ENCODE results near the gene DUSP16.
"Not testable (repeated sequence)": the region's sequence is repeated elsewhere in the genome, so short reads cannot be mapped to it uniquely, and the experiment has no call there.

Gene DUSP16

DNA sequence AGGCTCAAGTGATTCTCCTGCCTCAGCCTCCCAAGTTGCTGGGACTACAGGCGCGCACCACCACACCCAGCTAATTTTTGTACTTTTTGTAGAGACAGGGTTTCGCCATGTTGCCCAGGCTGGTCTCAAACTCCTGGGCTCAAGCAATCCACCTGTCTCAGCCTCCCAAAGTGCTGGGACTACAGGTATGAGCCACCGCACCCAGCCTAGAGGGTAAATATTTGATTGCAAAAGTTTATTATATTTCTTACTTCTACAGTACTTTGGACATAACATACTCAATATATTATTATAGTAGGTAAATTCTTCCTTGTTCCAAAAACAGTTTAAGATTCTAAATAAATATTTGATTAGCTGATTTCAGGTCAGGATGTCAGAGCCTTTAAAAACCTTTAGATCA, 40.0 kb downstream of the DUSP16 start:
- in situ Hi-C loops (cut with MboI; ENCODE audit: low sequenced_read_pairs), result not testable (repeated sequence)

DNA sequence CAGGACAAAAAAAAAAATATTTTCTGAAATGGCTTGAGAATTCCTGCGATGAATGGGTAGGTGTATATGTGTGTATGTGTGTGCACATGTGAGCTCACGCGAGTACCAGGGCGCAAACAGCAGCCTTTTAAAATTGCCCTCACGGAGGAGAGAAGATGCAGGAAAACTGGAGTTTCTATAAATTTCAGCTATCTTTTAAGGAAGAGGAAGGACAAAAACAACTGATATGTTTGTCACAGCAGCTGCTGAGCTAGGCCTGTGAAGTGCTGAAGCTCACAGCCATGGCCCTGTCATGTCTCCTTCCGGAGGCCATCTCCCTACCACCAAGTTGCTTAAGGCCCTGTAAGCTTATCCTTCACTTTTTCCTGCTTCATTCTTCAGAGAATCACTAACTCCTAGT, 40.8 kb downstream of the DUSP16 start:
- in situ Hi-C loops (cut with MboI; ENCODE audit: low sequenced_read_pairs), result no loop called here

GRCh38 chr12:12521044-12521485, 41.6 kb downstream of the DUSP16 start:
- in situ Hi-C loops (cut with MboI; ENCODE audit: low sequenced_read_pairs), result no loop called here

GRCh38 chr12:12520273-12520672, 42.4 kb downstream of the DUSP16 start:
- in situ Hi-C loops (cut with MboI; ENCODE audit: low sequenced_read_pairs), result no loop called here

GRCh38 chr12:12519354-12519998, 43.2 kb downstream of the DUSP16 start:
- in situ Hi-C loops (cut with MboI; ENCODE audit: low sequenced_read_pairs), result no loop called here

DNA sequence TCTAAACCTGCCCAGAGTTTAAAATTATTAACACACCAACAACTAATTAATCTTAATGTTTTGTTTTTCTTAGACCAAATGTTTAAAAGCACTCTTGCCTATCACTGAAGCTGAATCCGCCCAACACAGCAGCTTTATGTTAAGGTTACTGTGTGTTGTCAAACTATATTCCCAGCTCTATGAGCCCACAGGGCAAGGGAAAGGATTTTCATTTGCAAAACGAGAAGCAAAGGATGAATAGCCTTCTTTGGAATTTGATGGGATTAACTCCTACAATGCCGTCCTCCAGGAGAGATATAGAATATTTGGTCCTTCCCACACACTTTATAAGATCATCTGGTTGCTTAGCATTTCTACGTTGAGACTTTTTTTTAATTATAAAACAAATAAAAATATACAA, 43.7 kb downstream of the DUSP16 start:
- in situ Hi-C loops (cut with MboI; ENCODE audit: low sequenced_read_pairs), result no loop called here

DNA sequence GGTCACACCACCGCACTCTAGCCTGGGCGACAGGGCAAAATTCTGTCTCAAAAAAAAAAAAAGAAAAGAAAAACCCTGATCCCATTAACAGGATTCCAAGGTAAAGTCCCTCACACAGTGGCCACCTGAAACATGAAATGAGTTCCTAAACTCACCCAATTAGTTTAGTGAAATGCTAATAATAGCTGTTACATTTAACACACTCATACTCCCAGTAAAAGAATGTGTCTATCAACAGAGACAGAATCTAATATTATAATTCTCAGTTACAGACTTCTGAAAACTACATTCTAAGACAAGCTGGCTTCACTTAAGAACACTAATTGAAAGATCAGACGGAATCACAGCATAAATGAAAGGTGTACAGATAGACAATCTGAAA, 44.2 kb downstream of the DUSP16 start:
- in situ Hi-C loops (cut with MboI; ENCODE audit: low sequenced_read_pairs), result no loop called here

- in situ Hi-C loops (cut with MboI; ENCODE audit: low sequenced_read_pairs), result no loop called here
Measured at GRCh38 chr12:12513416-12514006, 49.2 kb downstream of the DUSP16 start.

GRCh38 chr12:12511895-12512711, 50.6 kb downstream of the DUSP16 start:
- in situ Hi-C loops (cut with MboI; ENCODE audit: low sequenced_read_pairs), result no loop called here

DNA sequence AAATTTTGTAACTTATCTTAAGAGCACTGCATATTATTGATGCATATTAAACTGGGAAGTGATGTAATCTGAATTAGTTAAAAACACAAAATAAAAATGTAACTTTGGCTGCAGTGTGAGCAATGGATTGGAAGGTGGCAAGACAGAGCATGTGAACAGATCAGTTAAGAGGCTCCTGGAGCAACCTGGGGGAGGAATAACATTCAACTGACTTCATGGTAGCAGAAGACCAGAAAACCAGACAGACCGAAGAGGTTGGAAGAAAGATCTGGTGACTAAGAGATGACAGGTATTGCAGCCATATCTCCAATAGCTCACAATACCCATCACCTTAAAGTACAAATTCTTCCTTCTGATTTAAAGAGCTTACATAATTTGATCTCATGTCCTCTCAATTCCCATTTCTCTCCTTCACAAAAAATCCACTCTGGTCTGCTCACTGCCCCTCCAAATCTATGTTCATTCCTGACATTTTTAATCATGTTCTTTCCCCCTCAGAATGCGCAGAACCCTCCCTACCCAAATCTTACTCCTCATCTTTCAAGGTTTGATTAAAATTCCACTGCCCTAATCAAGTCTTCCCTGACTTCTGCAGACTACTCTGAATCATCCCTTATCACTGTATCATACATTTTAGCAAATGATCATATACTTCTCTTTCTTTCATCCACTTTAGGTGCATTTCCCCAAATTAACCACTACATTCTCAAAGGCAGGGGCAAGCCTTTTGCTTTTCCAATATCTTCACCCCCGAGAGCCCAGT, 51.5 kb downstream of the DUSP16 start:
- in situ Hi-C loops (cut with MboI; ENCODE audit: low sequenced_read_pairs), result no loop called here

- in situ Hi-C loops (cut with MboI; ENCODE audit: low sequenced_read_pairs), result no loop called here
Measured at GRCh38 chr12:12510551-12510950, 52.1 kb downstream of the DUSP16 start.

DNA sequence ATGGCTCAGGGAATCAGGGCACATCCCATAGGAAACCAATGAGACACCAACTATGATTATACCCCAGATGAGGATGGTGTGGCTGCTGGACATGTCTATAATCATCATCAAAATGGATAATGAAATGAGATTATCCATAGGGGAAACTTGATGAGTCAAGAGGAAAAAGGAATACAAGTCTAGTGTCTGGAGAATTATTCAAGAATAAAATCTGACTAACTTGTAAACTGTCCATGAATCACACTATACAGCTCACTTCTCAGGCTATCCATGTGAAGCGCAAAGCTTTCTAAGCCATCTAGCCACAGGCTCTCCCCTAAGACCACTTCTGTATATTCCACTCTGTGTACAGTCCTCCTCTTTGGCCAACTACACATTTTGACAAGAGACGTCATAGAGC, 52.5 kb downstream of the DUSP16 start:
- in situ Hi-C loops (cut with MboI; ENCODE audit: low sequenced_read_pairs), result no loop called here

GRCh38 chr12:12508612-12509011, 54.1 kb downstream of the DUSP16 start:
- in situ Hi-C loops (cut with MboI; ENCODE audit: low sequenced_read_pairs), result no loop called here

- in situ Hi-C loops (cut with MboI; ENCODE audit: low sequenced_read_pairs), result no loop called here
Measured at GRCh38 chr12:12507121-12507520, 55.5 kb downstream of the DUSP16 start.

DNA sequence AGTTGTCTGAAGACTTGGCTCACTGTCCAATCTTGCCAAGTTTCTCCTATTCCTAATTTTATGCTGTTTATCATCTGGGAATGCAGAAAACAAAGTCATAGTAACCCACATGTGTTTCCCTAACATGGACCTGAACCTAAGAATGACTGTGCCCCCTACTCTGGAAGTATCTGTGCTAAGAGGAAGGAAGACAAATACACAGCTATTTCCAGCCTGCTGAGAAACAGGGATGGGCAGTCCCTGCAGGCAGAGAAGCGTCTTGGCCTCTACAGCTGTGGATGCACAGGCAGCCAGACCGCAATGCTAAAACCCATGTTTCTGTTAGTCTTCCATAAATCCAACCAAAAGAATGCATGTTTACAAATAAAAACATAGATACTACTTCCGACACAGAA, 56.2 kb downstream of the DUSP16 start:
- in situ Hi-C loops (cut with MboI; ENCODE audit: low sequenced_read_pairs), result no loop called here

GRCh38 chr12:12505544-12506495, 56.8 kb downstream of the DUSP16 start:
- in situ Hi-C loops (cut with MboI; ENCODE audit: low sequenced_read_pairs), result no loop called here

- in situ Hi-C loops (cut with MboI; ENCODE audit: low sequenced_read_pairs), result no loop called here
Measured at GRCh38 chr12:12503384-12504078, 59.1 kb downstream of the DUSP16 start.

- in situ Hi-C loops (cut with MboI; ENCODE audit: low sequenced_read_pairs), result no loop called here
Measured at GRCh38 chr12:12502815-12503151, 59.9 kb downstream of the DUSP16 start.

DNA sequence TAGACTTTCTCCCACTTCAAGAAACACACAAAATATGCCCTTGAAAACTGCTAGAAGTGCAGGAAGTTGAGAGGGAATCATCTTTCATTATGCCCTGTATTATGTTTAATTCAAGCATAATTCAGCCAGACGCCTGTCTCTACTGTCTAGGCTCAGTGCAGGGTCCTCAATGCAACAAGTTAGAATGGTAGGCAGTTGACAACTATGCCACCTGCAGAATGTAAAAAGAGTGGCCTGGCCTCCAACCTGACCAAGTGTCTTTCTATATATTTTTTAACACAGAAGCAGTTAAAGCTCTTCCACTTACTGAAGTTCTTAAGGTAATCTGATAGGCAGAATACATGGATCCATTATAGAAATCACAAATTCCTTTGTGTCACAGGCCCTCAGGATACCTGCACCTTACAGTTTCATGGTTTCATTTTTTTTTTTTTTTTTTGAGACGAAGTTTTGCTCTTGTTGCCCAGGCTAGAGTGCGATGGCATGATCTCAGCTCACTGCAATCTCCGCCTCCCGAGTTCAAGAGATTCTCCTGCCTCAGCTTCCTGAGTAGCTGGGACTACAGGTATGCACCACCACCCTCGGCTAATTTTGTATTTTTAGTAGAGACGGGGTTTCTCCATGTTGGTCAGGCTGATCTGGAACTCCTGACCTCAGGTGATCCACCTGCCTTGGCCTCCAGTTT, 60.4 kb downstream of the DUSP16 start:
- in situ Hi-C loops (cut with MboI; ENCODE audit: low sequenced_read_pairs), result not testable (repeated sequence)

All from HL-60/S4 treated with retinoic acid at 250 ng/mL for 4 days and 3 days (cell line).